T-helper 1 cell treated with Interleukin-12 subunit alpha and Interleukin-12 subunit beta and Interleukin-4 antibody, amounts not matched to agents 30 ng/mL and 1 ng/mL, for 36 hours (primary cell): ENCODE measurements around the gene PACSIN2. TPM values are rescaled to one million over a fixed set of nuclear protein-coding genes. Genes with fewer than 3 reads are reported as not detected.

Source experiments
- intact Hi-C: fragments of 100-400 bp; cut with micrococcal nuclease; formaldehyde crosslinking; loops from one replicate; pipeline ENCODE4 v1.15.1; 2024
- total RNA-seq: library from RNA; stranded (reverse); gene quantifications from 2 replicates; pipeline ENCODE4 v1.2.3, GENCODE V29; 2022

The PACSIN2 gene
- total RNA-seq, 1 donor from 2014 or later: 30.0 TPM

- intact Hi-C loops: no loop called here
Measured at GRCh38 chr22:42841444-42841843, 173.5 kb downstream of the PACSIN2 start.

GRCh38 chr22:42837556-42837955, 177.4 kb downstream of the PACSIN2 start:
- intact Hi-C loops: no loop called here

GRCh38 chr22:42836026-42836425, 178.9 kb downstream of the PACSIN2 start:
- intact Hi-C loops: no loop called here

- intact Hi-C loops: no loop called here
Measured at GRCh38 chr22:42834177-42834949, 180.6 kb downstream of the PACSIN2 start.

- intact Hi-C loops: no loop called here
Measured at GRCh38 chr22:42833104-42833503, 181.8 kb downstream of the PACSIN2 start.

- intact Hi-C loops: no loop called here
Measured at GRCh38 chr22:42831712-42832111, 183.2 kb downstream of the PACSIN2 start.

GRCh38 chr22:42830161-42830560, 184.8 kb downstream of the PACSIN2 start:
- intact Hi-C loops: no loop called here

- intact Hi-C loops: no loop called here
Measured at GRCh38 chr22:42829302-42829701, 185.6 kb downstream of the PACSIN2 start.

GRCh38 chr22:42825796-42826195, 189.2 kb downstream of the PACSIN2 start:
- intact Hi-C loops: no loop called here

GRCh38 chr22:42821386-42821785, 193.6 kb downstream of the PACSIN2 start:
- intact Hi-C loops: no loop called here

GRCh38 chr22:42820045-42820763, 194.7 kb downstream of the PACSIN2 start:
- intact Hi-C loops: loop anchor here (1.0 kb wide), 3 partner anchors 40 to 199 kb away; no protein-coding TSS in a partner anchor

Other genes starting within 250 kb of the PACSIN2 start
- 38.5 and 43.8 TPM in 2 replicates for gene ARFGAP3, start 157.9 kb downstream of the PACSIN2 start, total RNA-seq
- gene TTLL1, start 74.2 kb upstream of the PACSIN2 start, total RNA-seq: 5.3 and 6.2 TPM in 2 replicates
- gene BIK, start 95.6 kb upstream of the PACSIN2 start, total RNA-seq: 0.29 and 0.51 TPM in 2 replicates
- gene MCAT, start 128.2 kb upstream of the PACSIN2 start, total RNA-seq: 10.7 and 14.0 TPM in 2 replicates
- gene TSPO, start 136.4 kb upstream of the PACSIN2 start, total RNA-seq: 93.2 and 103 TPM in 2 replicates
- gene TTLL12, start 172.0 kb upstream of the PACSIN2 start, total RNA-seq: 41.1 and 42.2 TPM in 2 replicates